H9 (cell line): ENCODE results near the gene SMIM22. TPM values are rescaled to one million over a fixed set of nuclear protein-coding genes. Genes with fewer than 3 reads are reported as not detected.

Source experiments
- DNase-seq: peaks from one replicate; pipeline ENCODE4 v3.0.0-alpha.2; 2017
- H2AFZ ChIP-seq: one replicate; pipeline ENCODE4 v1.6.1; 2013; ENCODE audit warnings: mild to moderate bottlenecking, low read length, control low read depth, moderate library complexity
- H2AK5ac ChIP-seq: 2 replicates; pipeline ENCODE4 v1.6.1; 2013; ENCODE audit warnings: low read length, control low read depth, mixed read lengths; ENCODE audit not compliant: insufficient read length
- H2BK120ac ChIP-seq: one replicate; pipeline ENCODE4 v1.6.1; 2013; ENCODE audit warnings: low read depth, mild to moderate bottlenecking, low read length, control low read depth, inconsistent platforms; ENCODE audit not compliant: poor library complexity, severe bottlenecking
- H2BK12ac ChIP-seq: 2 replicates; pipeline ENCODE4 v1.6.1; 2013; ENCODE audit warnings: low read length, control low read depth, mixed read lengths, low read depth; ENCODE audit not compliant: insufficient read length
- H2BK15ac ChIP-seq: 2 replicates; pipeline ENCODE4 v1.6.1; 2013; ENCODE audit warnings: low read depth, low read length, control low read depth
- H2BK20ac ChIP-seq: one replicate; pipeline ENCODE4 v1.6.1; 2013; ENCODE audit warnings: low read depth, mild to moderate bottlenecking, low read length, control low read depth, inconsistent platforms; ENCODE audit not compliant: poor library complexity, severe bottlenecking
- H2BK5ac ChIP-seq: 2 replicates; pipeline ENCODE4 v1.6.1; 2013; ENCODE audit warnings: low read length, control low read depth, mixed read lengths; ENCODE audit not compliant: insufficient read length
- H3K14ac ChIP-seq: 2 replicates; pipeline ENCODE4 v1.6.1; 2013; ENCODE audit warnings: low read length, control low read depth; ENCODE audit not compliant: insufficient read depth
- H3K18ac ChIP-seq: 2 replicates; pipeline ENCODE4 v1.6.1; 2013; ENCODE audit warnings: low read depth, mild to moderate bottlenecking, mixed read lengths, low read length, control low read depth; ENCODE audit not compliant: insufficient read length
- H3K23ac ChIP-seq: 2 replicates; pipeline ENCODE4 v1.6.1; 2013; ENCODE audit warnings: low read length, control low read depth, mixed read lengths, low read depth; ENCODE audit not compliant: insufficient read length
- H3K23me2 ChIP-seq: 2 replicates; pipeline ENCODE4 v1.6.1; 2013; ENCODE audit warnings: low read depth, mild to moderate bottlenecking, mixed read lengths, low read length, control low read depth; ENCODE audit not compliant: insufficient read length, poor library complexity, severe bottlenecking
- H3K27ac ChIP-seq: 2 replicates; pipeline ENCODE4 v1.5.1; 2013; ENCODE audit warnings: low read length, control low read depth, mixed read lengths, low read depth; ENCODE audit not compliant: insufficient read length
- H3K27me3 ChIP-seq: 2 replicates; pipeline ENCODE4 v1.6.1; 2013; ENCODE audit warnings: low read length, control low read depth, inconsistent platforms; ENCODE audit not compliant: insufficient read depth
- H3K4ac ChIP-seq: 2 replicates; pipeline ENCODE4 v1.6.1; 2013; ENCODE audit warnings: low read depth, mild to moderate bottlenecking, control low read depth, inconsistent platforms, low read length, moderate library complexity
- H3K4me1 ChIP-seq: 2 replicates; pipeline ENCODE4 v1.6.1; 2013; ENCODE audit warnings: low read length, control low read depth, inconsistent platforms; ENCODE audit not compliant: insufficient read depth
- H3K4me2 ChIP-seq: 2 replicates; pipeline ENCODE4 v1.6.1; 2013; ENCODE audit warnings: low read length, control low read depth, mixed read lengths; ENCODE audit not compliant: insufficient read length, insufficient read depth
- H3K56ac ChIP-seq: 2 replicates; pipeline ENCODE4 v1.6.1; 2013; ENCODE audit warnings: low read depth, mild to moderate bottlenecking, mixed read lengths, low read length, control low read depth; ENCODE audit not compliant: insufficient read length
- H3K79me1 ChIP-seq: 2 replicates; pipeline ENCODE4 v1.6.1; 2013; ENCODE audit warnings: low read depth, mild to moderate bottlenecking, moderate library complexity, low read length, control low read depth, inconsistent platforms; ENCODE audit not compliant: insufficient read depth, poor library complexity, severe bottlenecking
- H3K79me2 ChIP-seq: 2 replicates; pipeline ENCODE4 v1.6.1; 2013; ENCODE audit warnings: low read length, control low read depth, inconsistent platforms; ENCODE audit not compliant: insufficient read depth
- H3K9ac ChIP-seq: 2 replicates; pipeline ENCODE4 v1.6.1; 2013; ENCODE audit warnings: low read length, control low read depth, mixed read lengths; ENCODE audit not compliant: insufficient read length; ENCODE audit errors: extremely low read depth
- H3K9me3 ChIP-seq: one replicate; pipeline ENCODE4 v1.6.1; 2013; ENCODE audit warnings: low read depth, low read length, inconsistent platforms; ENCODE audit not compliant: control insufficient read depth
- H3T11ph ChIP-seq: one replicate; pipeline ENCODE4 v1.6.1; 2013; ENCODE audit warnings: mild to moderate bottlenecking, low read length, control low read depth, inconsistent platforms
- H4K20me1 ChIP-seq: one replicate; pipeline ENCODE4 v1.6.1; 2013; ENCODE audit not compliant: control insufficient read depth, insufficient read length, insufficient read depth
- H4K5ac ChIP-seq: 2 replicates; pipeline ENCODE4 v1.6.1; 2013; ENCODE audit warnings: low read depth, mild to moderate bottlenecking, mixed read lengths, low read length, control low read depth; ENCODE audit not compliant: insufficient read length
- H4K8ac ChIP-seq: replicated peaks from 2 replicates; pipeline ENCODE4 v1.6.1; 2013; ENCODE audit warnings: low read length, control low read depth, mixed read lengths, low read depth; ENCODE audit not compliant: insufficient read length
- H4K91ac ChIP-seq: 2 replicates; pipeline ENCODE4 v1.6.1; 2013; ENCODE audit warnings: low read depth, mild to moderate bottlenecking, moderate library complexity, mixed read lengths, low read length, control low read depth; ENCODE audit not compliant: insufficient read length
- H3K27ac Mint-ChIP-seq, 3 experiments: 2 replicates in 2 of 3; 3 replicates in 1 of 3; pipeline ENCODE4 v1.8.0; 2020 to 2021; ENCODE audit warnings: mixed read lengths in 3 of 3, mild to moderate bottlenecking in 1 of 3, moderate library complexity in 1 of 3
- H3K27me3 Mint-ChIP-seq: 2 replicates; pipeline ENCODE4 v1.8.0; 2021; ENCODE audit warnings: low read depth, mild to moderate bottlenecking, moderate library complexity, mixed read lengths
- H3K36me3 Mint-ChIP-seq, 3 experiments: 2 replicates in 2 of 3; 3 replicates in 1 of 3; pipeline ENCODE4 v1.8.0; 2020 to 2021; ENCODE audit warnings: low read depth in 3 of 3, mixed read lengths in 3 of 3; ENCODE audit not compliant: insufficient read depth in 1 of 3
- H3K4me1 Mint-ChIP-seq, 2 experiments: 2 replicates each; pipeline ENCODE4 v1.8.0; 2020; ENCODE audit warnings: mixed read lengths in 2 of 2
- H3K4me3 Mint-ChIP-seq, 2 experiments: 2 replicates in 1 of 2; 3 replicates in 1 of 2; pipeline ENCODE4 v1.8.0; 2020 to 2021; ENCODE audit warnings: mild to moderate bottlenecking in 2 of 2, mixed read lengths in 2 of 2, moderate library complexity in 1 of 2
- H3K9me3 Mint-ChIP-seq, 2 experiments: 2 replicates in 1 of 2; 3 replicates in 1 of 2; pipeline ENCODE4 v1.8.0; 2020; ENCODE audit warnings: mild to moderate bottlenecking in 2 of 2, mixed read lengths in 2 of 2, moderate library complexity in 1 of 2
- CTCF ChIP-seq: fragments of 200-600 bp; sonication (generic); conservative IDR thresholded peaks from 3 replicates; pipeline ENCODE4 v1.8.0; 2021; ENCODE audit warnings: antibody characterized with exemption, mild to moderate bottlenecking
- WGBS: extraction: QIAGEN DNeasy Blood & Tissue Kit; methylation state at CpG from one replicate; pipeline ENCODE4 v1.1.7; 2013; ENCODE audit warnings: missing lambda C conversion rate, low lambda C conversion rate, mixed read lengths; ENCODE audit not compliant: insufficient read length; ENCODE audit errors: extremely low coverage; 5-methylcytosine and 5-hydroxymethylcytosine counted together
- total RNA-seq: library from RNA; stranded (reverse); gene quantifications from 2 replicates; pipeline ENCODE4 v1.2.1, GENCODE V29; 2021

SMIM22 gene
- total RNA-seq, 1 experiment from 2014 or later = not detected

GRCh38 chr16:4798456-4798855, 3.3 kb downstream of the SMIM22 start:
- H3K4me1 Mint-ChIP-seq = peaks cover 12 to 18% of the 10 kb centered on the region in 2 experiments
- Histone ChIP-seq H3K9ac (no peak overlapping the region), H3K23ac (no peak overlapping the region), H4K20me1 (no peaks in the 10 kb centered on the region), H2BK20ac (no peak overlapping the region), H2BK120ac (no peak overlapping the region), H2AFZ (no peak overlapping the region), H3K79me1 (no peaks in the 10 kb centered on the region), H3K4ac (no peak overlapping the region), H3K79me2 (no peaks in the 10 kb centered on the region), H3K23me2 (peaks cover 7% of the 10 kb centered on the region), H3K27me3 (no peaks in the 10 kb centered on the region), H3K9me3 (no peaks in the 10 kb centered on the region), H4K5ac (no peak overlapping the region), H3T11ph (no peak overlapping the region), H4K91ac (no peak overlapping the region), H3K4me2 (no peak overlapping the region), H3K14ac (no peak overlapping the region), H2BK15ac (no peak overlapping the region), H3K56ac (no peak overlapping the region), H4K8ac (no peak overlapping the region), H2AK5ac (no peak overlapping the region), H2BK5ac (no peak overlapping the region), H3K18ac (no peak overlapping the region), H3K27ac (no peak overlapping the region), H2BK12ac (no peak overlapping the region), H3K4me1 (no peaks in the 10 kb centered on the region)
- no CpG with 5 or more reads among the region's 16 CpGs for WGBS
- no peaks in the 10 kb centered on the region for H3K9me3 Mint-ChIP-seq
- no peak for TF ChIP-seq CTCF
- no peak overlapping the region for H3K4me3 Mint-ChIP-seq
- no peaks in the 10 kb centered on the region; the same call in 1 of the 2 replicates for H3K27me3 Mint-ChIP-seq
- H3K27ac Mint-ChIP-seq = no peak overlapping the region
- DNase-seq = no peak
- peaks cover 3 to 24% (median 12%) of the 10 kb centered on the region in 3 experiments for H3K36me3 Mint-ChIP-seq
